Breast epithelium (tissue), 4 donors: ENCODE data around the gene SV2C. TPM values are rescaled to one million over a fixed set of nuclear protein-coding genes. Genes with fewer than 3 reads are reported as not detected.

Experiments
- DNase-seq, 2 donors: peaks; one replicate each; pipeline ENCODE4 v3.0.0-alpha.2; 2019; ENCODE audit warnings: low spot score in 2 of 2
- H3K27ac ChIP-seq, 2 donors: fragments of 200-600 bp; sonication (generic) in 1 of 2; one replicate each; pipeline ENCODE4 v1.5.1; 2016 to 2019; ENCODE audit warnings: mild to moderate bottlenecking in 1 of 2
- H3K27me3 ChIP-seq, 2 donors: fragments of 200-600 bp; sonication (generic) in 1 of 2; one replicate each; pipeline versions ENCODE4 v1.5.1 to v1.6.0; 2017 to 2019; ENCODE audit warnings: control low read depth in 1 of 2, mild to moderate bottlenecking in 1 of 2
- H3K36me3 ChIP-seq: fragments of 200-600 bp; one replicate; pipeline ENCODE4 v1.5.1; 2019
- H3K4me1 ChIP-seq, 2 donors: fragments of 200-600 bp; sonication (generic); one replicate each; pipeline ENCODE4 v1.5.1; 2016 to 2019; ENCODE audit warnings: control low read depth in 1 of 2
- H3K4me3 ChIP-seq, 3 donors: fragments of 200-600 bp; sonication (generic); 1 replicate in 2 of 3; 2 replicates in 1 of 3; pipeline ENCODE4 v1.5.1; 2016 to 2019; ENCODE audit warnings: mild to moderate bottlenecking in 3 of 3, moderate library complexity in 2 of 3
- H3K9me3 ChIP-seq, 2 donors: fragments of 200-600 bp; sonication (generic) in 1 of 2; one replicate each; pipeline ENCODE4 v1.5.1; 2016 to 2019; ENCODE audit warnings: control low read depth in 1 of 2
- CTCF ChIP-seq, 3 donors: fragments of 450-650 bp; IDR thresholded peaks; one replicate each; pipeline ENCODE4 v1.5.1; 2016 to 2017; ENCODE audit warnings: antibody characterized with exemption in 3 of 3, mild to moderate bottlenecking in 3 of 3, moderate library complexity in 3 of 3
- POLR2A ChIP-seq: fragments of 450-650 bp; IDR thresholded peaks from one replicate; pipeline ENCODE4 v1.6.1; 2016; ENCODE audit warnings: antibody characterized with exemption, mild to moderate bottlenecking, moderate library complexity
- POLR2AphosphoS5 ChIP-seq, 3 donors: sonication (generic); formaldehyde crosslinking; IDR thresholded peaks; one replicate each; pipeline ENCODE4 v1.6.1; 2017; ENCODE audit warnings: antibody characterized with exemption in 3 of 3
- intact Hi-C: fragments of 100-400 bp; cut with DNase I; formaldehyde crosslinking; loops from one replicate; pipeline ENCODE4 v1.15.1; 2023; ENCODE audit warnings: low total_unique reads
- total RNA-seq, 3 donors: library from RNA; depleted of rRNA; stranded (reverse); fragments of >200 nt; gene quantifications; one replicate each; pipeline ENCODE4 v1.1.0, GENCODE V29; 2016

SV2C gene
- total RNA-seq, 3 donors from 2014 or later = 0.32 to 1.3 (median 0.59) TPM

GRCh38 chr5:76125346-76125745 lies 42.2 kb downstream of the SV2C start:
- intact Hi-C loops = no loop called here
- H3K9me3 ChIP-seq = no peaks in the 10 kb centered on the region
- H3K4me3 ChIP-seq = no peak overlapping the region
- H3K36me3 ChIP-seq = no peaks in the 10 kb centered on the region
- DNase-seq = no peak
- no peaks in the 10 kb centered on the region for H3K27me3 ChIP-seq
- H3K4me1 ChIP-seq = no peaks in the 10 kb centered on the region
- TF ChIP-seq POLR2A (no peak), CTCF (IDR thresholded peaks at IDR 0.05) (no peak), POLR2AphosphoS5 (IDR thresholded peaks at IDR 0.05) (no peak)
- H3K27ac ChIP-seq = no peak overlapping the region

- Histone ChIP-seq H3K27me3 (no peaks in the 10 kb centered on the region), H3K4me1 (no peaks in the 10 kb centered on the region), H3K36me3 (no peaks in the 10 kb centered on the region), H3K27ac (no peak overlapping the region), H3K4me3 (no peak overlapping the region), H3K9me3 (no peaks in the 10 kb centered on the region)
- intact Hi-C loops = no loop called here
- DNase-seq = no peak
- no peak for TF ChIP-seq POLR2A
- no peak for TF ChIP-seq POLR2AphosphoS5 (IDR thresholded peaks at IDR 0.05)
- TF ChIP-seq CTCF (IDR thresholded peaks at IDR 0.05) = no peak
Measured at GRCh38 chr5:76125888-76126287, 42.7 kb downstream of the SV2C start.

- Histone ChIP-seq H3K9me3 (no peaks in the 10 kb centered on the region), H3K4me1 (no peaks in the 10 kb centered on the region), H3K4me3 (no peak overlapping the region), H3K27me3 (no peaks in the 10 kb centered on the region), H3K36me3 (no peaks in the 10 kb centered on the region), H3K27ac (no peak overlapping the region)
- no peak for DNase-seq
- no peak for TF ChIP-seq POLR2AphosphoS5 (IDR thresholded peaks at IDR 0.05)
- no peak for TF ChIP-seq POLR2A
- no peak for TF ChIP-seq CTCF (IDR thresholded peaks at IDR 0.05)
- intact Hi-C loops = no loop called here
Measured at GRCh38 chr5:76134003-76134402, 50.8 kb downstream of the SV2C start.

- Histone ChIP-seq H3K9me3 (no peaks in the 10 kb centered on the region), H3K27me3 (no peaks in the 10 kb centered on the region), H3K4me3 (no peak overlapping the region), H3K27ac (no peak overlapping the region), H3K4me1 (no peaks in the 10 kb centered on the region), H3K36me3 (no peaks in the 10 kb centered on the region)
- intact Hi-C loops = no loop called here
- no peak for TF ChIP-seq POLR2AphosphoS5 (IDR thresholded peaks at IDR 0.05)
- TF ChIP-seq CTCF (IDR thresholded peaks at IDR 0.05) = no peak
- no peak for TF ChIP-seq POLR2A
- DNase-seq = no peak
Measured at GRCh38 chr5:76134646-76135045, 51.5 kb downstream of the SV2C start.

- Histone ChIP-seq H3K4me1 (no peaks in the 10 kb centered on the region), H3K36me3 (no peaks in the 10 kb centered on the region), H3K27ac (no peak overlapping the region), H3K4me3 (no peak overlapping the region), H3K9me3 (no peaks in the 10 kb centered on the region), H3K27me3 (no peaks in the 10 kb centered on the region)
- TF ChIP-seq CTCF (IDR thresholded peaks at IDR 0.05) (no peak), POLR2A (no peak), POLR2AphosphoS5 (IDR thresholded peaks at IDR 0.05) (no peak)
- no peak for DNase-seq
- intact Hi-C loops = no loop called here
Measured at GRCh38 chr5:76137887-76138542, 54.8 kb downstream of the SV2C start.
